Fibroblast of lung (primary cell): ENCODE measurements around the gene WDR62.

ENCODE experiments used
- EZH2 ChIP-seq: IDR thresholded peaks from 2 replicates; pipeline ENCODE4 v1.5.1; 2012; ENCODE audit warnings: low read length, control low read depth, mild to moderate bottlenecking; ENCODE audit errors: missing control alignments
- TF ChIP-seq, protein P1 (sequence below), 2 donors: IDR thresholded peaks in 1 of 2; conservative IDR thresholded peaks in 1 of 2; 1 replicate in 1 of 2; 2 replicates in 1 of 2; pipeline ENCODE4 v1.5.1; 2011 to 2012; ENCODE audit warnings: low read length in 2 of 2, control low read depth in 1 of 2, inconsistent platforms in 1 of 2, low read depth in 1 of 2, mild to moderate bottlenecking in 1 of 2

- TF ChIP-seq, protein P1, sequence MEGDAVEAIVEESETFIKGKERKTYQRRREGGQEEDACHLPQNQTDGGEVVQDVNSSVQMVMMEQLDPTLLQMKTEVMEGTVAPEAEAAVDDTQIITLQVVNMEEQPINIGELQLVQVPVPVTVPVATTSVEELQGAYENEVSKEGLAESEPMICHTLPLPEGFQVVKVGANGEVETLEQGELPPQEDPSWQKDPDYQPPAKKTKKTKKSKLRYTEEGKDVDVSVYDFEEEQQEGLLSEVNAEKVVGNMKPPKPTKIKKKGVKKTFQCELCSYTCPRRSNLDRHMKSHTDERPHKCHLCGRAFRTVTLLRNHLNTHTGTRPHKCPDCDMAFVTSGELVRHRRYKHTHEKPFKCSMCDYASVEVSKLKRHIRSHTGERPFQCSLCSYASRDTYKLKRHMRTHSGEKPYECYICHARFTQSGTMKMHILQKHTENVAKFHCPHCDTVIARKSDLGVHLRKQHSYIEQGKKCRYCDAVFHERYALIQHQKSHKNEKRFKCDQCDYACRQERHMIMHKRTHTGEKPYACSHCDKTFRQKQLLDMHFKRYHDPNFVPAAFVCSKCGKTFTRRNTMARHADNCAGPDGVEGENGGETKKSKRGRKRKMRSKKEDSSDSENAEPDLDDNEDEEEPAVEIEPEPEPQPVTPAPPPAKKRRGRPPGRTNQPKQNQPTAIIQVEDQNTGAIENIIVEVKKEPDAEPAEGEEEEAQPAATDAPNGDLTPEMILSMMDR (conservative IDR thresholded peaks at IDR 0.05 in 1 of 2, IDR thresholded peaks at IDR 0.05 in 1 of 2; ENCODE audit: low read depth in 1 of 2, low read length in 2 of 2) = no peak
- no peak for TF ChIP-seq EZH2
Measured at GRCh38 chr19:36061367-36061766, 6.7 kb downstream of the WDR62 start.
